ENCODE data around the gene PIMREG.

Gene PIMREG

DNA sequence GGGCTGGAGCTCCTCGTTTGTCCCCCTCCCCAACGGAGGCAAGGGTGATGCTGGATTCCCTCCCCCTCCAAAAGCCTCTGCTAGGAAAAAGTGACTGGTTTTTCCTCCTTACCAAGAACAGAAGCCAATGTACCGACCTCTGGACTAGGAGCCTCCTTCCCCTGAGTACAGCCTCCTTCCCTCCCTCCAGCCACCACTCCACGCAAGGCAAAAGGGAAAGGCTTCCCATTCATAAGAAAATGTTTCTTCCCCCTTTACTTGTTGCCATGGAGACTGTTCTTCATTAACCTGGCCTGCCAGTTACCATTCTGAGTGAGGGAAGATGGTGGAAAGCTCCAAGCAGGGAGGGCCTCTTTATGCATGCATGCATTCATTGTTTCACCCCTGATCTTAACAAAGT lies 4.3 kb upstream of the PIMREG start:
- DNase-seq (ENCODE audit: low spot score), result no peak

DNA sequence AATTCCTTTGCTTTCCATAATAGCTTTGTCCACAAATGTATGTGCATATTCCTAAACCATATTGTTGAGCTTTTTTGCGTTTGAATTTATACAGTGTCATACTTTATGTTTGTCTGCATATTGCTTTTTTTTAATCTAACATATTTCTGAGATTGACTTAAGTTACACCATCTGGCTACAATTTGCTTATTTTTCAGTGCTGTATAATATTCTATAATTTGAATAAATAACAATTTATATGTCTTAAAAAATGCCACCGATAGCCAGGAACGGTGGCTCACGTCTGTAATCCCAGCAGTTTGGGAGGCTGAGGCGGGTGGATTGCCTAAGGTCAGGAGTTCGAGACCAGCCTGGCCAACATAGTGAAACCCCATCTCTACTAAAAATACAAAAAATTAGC lies 1.5 kb upstream of the PIMREG start:
- DNase-seq (ENCODE audit: low spot score), result no peak

DNA sequence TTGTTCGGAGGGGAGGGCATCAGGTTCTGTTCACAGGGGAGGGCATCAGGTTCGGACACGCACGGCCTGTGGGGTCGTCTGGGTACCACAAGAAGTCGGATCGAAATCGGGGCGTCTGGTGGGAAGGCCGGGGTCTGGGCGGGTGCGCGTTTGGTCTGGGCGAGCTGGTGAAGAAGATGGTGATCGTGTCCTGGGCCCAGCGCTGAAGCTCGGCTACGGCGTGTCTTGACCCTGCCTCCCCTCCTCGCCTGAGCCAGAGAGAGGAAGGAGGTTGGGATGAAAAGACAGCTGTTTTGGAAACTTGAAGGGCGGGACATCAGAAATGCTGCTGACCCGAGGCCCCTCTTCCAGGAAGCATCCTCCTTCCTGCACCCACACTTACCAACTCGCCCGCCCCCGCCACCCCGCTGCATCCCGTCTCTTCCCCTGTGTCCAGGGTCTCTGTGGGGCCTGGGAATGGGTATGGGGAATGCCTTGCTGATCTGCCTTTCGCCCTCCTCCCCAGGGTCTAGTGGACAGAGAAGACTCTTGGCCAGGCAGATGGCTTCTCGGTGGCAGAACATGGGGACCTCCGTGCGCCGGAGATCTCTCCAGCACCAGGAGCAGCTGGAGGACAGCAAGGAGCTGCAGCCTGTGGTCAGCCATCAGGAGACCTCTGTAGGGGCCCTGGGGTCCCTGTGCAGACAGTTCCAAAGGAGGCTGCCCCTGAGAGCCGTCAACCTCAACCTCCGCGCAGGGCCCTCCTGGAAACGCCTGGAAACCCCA lies 498 bp downstream of the PIMREG start:
- no peak for DNase-seq (ENCODE audit: low spot score)

GRCh38 chr17:6446516-6447100 lies 2.4 kb downstream of the PIMREG start:
- no peak for DNase-seq (ENCODE audit: low spot score)

- no peak for DNase-seq (ENCODE audit: low spot score)
These were observed 4.2 kb downstream of the PIMREG start for GRCh38 chr17:6448473-6448872.

DNA sequence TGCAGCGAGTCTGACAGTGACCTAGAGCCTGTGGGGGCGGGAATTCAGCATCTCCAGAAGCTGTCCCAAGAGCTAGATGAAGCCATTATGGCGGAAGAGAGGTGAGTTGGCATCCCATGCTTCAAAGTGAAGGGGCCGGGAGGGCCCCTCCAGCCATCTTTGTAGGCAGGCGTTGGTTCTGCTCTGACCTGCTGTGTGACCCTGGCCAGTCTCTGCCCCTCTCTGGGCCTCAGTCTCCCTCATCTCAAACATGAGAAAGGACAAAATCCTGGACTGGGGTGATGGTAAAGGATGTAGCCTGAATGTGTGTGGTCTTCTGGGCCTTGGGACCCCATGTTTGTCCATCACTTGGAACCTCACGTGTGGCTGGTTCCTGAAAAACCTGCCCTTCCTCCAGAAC lies 5.1 kb downstream of the PIMREG start:
- DNase-seq (ENCODE audit: low spot score), result no peak

- no peak for DNase-seq (ENCODE audit: low spot score)
These were observed 6.9 kb downstream of the PIMREG start for GRCh38 chr17:6450926-6451832.

DNA sequence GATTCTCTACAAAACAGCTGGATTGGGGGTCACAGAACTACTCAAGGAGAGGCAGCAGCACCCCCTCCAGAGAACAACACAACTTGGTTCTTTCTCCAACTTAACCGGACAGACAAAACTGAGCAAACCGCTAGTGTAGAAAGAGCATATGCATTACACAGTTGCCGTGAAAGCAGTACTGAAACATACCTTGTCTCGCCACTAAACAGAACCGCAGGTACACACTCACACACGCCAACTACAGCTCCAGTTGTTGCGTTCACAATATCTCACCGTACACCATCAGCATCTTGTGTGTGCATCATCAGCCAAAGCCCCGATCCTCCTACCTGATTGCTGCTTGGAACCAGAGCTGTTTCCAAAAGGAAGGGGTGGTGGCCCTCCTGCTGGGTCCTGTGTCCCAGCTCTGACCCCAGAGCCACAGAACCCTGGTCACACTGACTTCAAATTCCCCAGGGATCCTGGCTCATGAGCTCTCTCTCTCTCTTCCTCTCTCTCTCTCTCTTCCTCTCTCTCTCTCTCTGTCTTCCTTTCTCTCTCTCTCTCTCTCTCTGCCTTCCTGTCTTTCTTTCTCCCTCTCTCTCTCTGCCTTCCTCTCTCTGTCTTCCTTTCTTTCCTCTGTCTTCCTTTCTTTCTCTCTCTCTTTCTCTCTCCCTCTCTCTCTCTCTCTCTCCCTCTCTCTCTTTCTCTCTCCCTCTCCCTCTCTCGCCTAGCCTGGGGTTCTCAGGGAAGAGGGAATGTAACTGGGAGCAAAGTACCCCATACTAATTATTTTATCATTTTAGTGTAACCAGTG lies 8.4 kb downstream of the PIMREG start:
- no peak for DNase-seq (ENCODE audit: low spot score)

GRCh38 chr17:6453279-6454024 lies 9.2 kb downstream of the PIMREG start:
- DNase-seq (ENCODE audit: low spot score), result no peak

DNA sequence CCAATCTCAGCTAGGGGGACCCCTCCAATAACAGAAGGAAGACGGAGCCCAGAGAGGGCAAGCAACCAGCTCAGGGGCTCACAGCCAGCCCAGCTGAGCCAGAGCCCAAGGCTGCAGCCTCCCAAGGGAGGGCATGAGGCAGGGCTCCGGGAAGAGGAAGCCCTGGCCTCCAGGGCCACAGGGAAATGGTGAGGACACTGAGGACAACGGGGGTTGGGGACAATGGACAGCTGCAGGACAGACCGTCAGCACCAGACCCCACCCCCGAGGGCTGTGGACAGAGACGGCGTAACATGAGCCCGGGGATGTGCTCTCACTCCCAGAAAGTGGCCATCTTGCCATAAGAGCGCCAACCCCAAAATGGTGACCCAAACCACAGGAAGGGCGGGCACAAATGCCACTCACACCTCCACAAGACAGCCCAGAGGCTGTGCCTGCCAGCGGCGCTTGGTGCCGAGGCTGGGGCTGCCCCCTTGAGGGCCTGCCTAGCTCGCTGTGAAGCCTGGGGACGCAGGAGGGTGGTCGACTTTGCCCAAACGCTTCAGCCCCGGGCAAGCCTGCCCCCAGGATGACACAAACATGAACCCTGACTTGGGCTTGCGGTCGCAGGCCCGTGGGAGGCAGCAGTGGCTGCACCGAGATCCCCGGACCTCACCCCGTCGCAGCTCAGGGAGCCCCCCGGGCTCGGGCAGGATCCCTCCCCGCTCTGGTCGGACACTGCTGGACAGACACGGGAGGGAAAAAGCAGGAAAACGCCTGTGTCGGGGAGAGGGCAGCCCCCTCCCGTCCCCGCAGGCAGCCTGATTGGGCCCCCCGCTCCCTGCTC lies 10.5 kb downstream of the PIMREG start:
- DNase-seq (ENCODE audit: low spot score), result no peak

GRCh38 chr17:6455321-6455705 lies 11.1 kb downstream of the PIMREG start:
- DNase-seq (ENCODE audit: low spot score), result peak; percentile 21

DNA sequence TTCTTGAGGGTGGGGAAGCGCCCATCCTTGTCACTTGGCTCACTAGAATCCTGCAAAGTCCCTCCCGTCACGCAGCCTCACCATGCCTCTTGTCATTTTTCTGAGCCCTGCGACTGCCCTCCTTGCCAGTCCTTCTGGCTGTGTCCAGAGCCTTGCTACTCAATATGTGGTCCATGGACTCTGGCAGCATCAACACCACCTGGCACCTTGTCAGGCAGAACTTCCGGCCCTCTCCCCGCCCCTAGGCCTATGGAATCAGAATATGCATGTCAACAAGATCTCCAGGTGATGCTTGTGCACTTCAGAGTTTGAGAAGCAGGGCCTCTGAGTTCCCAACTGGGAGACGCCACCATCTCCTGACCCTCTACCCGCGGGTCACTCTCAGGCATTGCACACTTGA lies 12.1 kb downstream of the PIMREG start:
- no peak for DNase-seq (ENCODE audit: low spot score)

- no peak for DNase-seq (ENCODE audit: low spot score)
These were observed 12.8 kb downstream of the PIMREG start for GRCh38 chr17:6456914-6457687.

DNA sequence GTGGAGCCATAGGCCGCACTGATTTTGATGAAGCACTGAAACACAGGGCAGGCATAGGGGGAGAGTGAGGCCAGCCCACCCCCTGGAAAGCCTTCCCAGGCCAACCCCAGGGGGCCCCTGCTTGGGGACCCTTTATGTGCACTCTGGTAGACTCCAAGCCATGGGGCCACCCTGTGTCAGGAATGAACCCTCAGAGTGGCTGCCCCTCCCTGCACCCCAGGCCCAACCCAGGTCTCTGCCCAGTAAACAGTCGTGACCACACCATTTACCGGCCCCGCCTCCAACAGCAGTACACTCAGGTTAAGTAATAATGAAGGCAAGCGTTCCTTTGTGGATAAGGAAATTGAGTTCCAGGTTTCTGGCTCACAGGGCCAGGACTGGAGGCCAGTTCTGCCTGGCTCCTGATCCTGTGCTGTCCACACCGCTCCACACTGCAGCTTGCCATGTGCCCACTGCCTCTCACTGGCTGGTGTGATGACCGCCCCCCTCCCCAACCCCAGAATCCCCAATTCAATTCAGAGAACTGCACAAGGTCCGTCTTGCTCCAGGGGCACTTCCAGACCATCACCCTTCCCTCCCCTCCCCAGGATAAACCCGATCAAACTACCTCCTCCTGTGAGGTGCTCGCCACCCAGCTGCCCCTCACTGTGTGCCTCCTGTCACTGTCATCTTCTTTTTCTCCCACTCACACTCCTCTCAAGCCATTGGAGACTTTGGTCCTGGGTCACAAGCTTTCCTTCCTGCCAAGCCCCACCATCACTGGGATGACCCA lies 13.6 kb downstream of the PIMREG start:
- no peak for DNase-seq (ENCODE audit: low spot score)

GRCh38 chr17:6458460-6458950 lies 14.2 kb downstream of the PIMREG start:
- no peak for DNase-seq (ENCODE audit: low spot score)

- DNase-seq (ENCODE audit: low spot score), result no peak
These were observed 16.4 kb downstream of the PIMREG start for GRCh38 chr17:6460531-6461161.

DNA sequence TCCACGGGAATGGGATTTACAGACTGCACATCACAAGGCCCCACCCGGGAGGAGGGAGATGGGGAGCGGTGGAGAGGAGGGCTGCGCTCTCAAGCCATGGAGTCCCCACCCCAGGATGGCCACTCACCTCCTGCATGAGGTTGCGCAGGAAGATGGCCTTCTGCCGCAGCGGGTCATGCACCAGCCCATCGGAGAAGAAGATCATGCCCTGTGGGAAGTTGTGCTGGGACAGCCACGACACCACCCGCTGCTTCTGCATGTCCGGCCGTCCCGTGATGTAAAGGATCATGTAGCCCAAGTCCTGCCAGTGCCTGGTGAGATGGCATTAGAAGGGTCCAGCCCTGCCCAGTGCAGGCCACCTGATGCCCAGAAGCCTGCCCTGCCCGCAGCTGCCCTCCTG lies 17.0 kb downstream of the PIMREG start:
- no peak for DNase-seq (ENCODE audit: low spot score)

DNA sequence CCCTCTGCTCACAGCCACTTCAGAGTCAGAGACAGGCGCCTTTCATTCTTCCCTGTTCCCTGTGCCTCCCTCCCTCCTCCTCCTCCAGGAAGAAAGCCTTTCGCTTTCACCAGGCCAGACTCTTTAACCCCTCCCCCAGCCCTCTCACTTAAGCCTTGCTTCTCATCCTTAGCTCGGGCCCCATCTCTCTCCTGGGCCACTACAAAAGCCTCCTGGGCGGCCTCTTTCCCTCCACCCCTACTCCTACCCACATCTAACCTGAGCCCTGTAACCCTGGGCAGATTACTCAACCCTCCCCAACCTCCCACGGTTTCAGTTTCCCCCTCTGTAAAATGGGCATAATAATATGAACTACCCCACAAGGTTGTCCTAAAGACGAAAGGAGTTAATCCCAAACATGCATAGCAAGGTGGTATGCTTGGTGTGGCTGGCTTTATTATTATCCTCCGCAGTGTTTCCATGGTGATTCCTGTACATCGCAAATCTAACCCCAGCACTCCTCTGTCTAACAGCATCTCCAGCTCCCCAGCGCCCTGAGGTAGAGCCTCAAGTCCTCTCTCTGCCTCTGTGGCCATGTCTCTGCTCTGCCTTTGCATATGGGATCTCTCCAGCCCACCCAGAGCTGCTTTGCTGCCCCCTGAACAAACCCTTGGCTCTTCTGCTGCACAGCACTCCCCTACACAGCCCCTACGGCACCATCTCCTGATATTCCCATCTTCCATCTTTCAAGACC lies 17.7 kb downstream of the PIMREG start:
- DNase-seq (ENCODE audit: low spot score), result no peak

All from CD4-positive, alpha-beta T cell treated with Interleukin-2 at 100 ng/mL for 4 hours (primary cell).